BJ (cell line): ENCODE measurements around the gene TAPT1. TPM values are rescaled to one million over a fixed set of nuclear protein-coding genes. Genes with fewer than 3 reads are reported as not detected.

Source experiments
- CTCF ChIA-PET: fragments of 350-600 bp; formaldehyde crosslinking; extraction: SDS; loops from one replicate; lab custom pipeline; 2021; ENCODE audit warnings: antibody characterized with exemption, inconsistent platforms; lab: Yijun Ruan, JAX
- POLR2A ChIA-PET: fragments of 300-600 bp; sonication (Branson Sonifier 250); formaldehyde crosslinking; extraction: SDS; loops from one replicate; lab custom pipeline; 2021; ENCODE audit warnings: antibody characterized with exemption; lab: Charles Lee
- DNase-seq: peaks from one replicate; pipeline ENCODE4 v3.0.0-alpha.2; 2011; ENCODE audit warnings: low read depth
- H3K27me3 ChIP-seq: 2 replicates; pipeline ENCODE4 v1.6.0; 2011; ENCODE audit warnings: low read length; ENCODE audit not compliant: control insufficient read depth, insufficient read depth
- H3K36me3 ChIP-seq: 2 replicates; pipeline ENCODE4 v1.5.1; 2011; ENCODE audit warnings: low read length; ENCODE audit not compliant: control insufficient read depth, insufficient read depth
- H3K4me3 ChIP-seq: 2 replicates; pipeline ENCODE4 v1.5.1; 2011; ENCODE audit warnings: low read depth, mild to moderate bottlenecking, control low read depth, low read length
- polyA plus RNA-seq: library from polyadenylated mRNA; depleted of rRNA; stranded (reverse); fragments of >200 nt; gene quantifications from 2 replicates; pipeline ENCODE4 v1.2.3, GENCODE V29; 2011
- TF ChIP-seq, protein P1 (sequence below): IDR thresholded peaks from 2 replicates; pipeline ENCODE4 v1.5.1; 2011; ENCODE audit warnings: low read depth, mild to moderate bottlenecking, control low read depth, inconsistent platforms, low read length, moderate library complexity; ENCODE audit not compliant: insufficient read depth

The TAPT1 gene
- polyA plus RNA-seq, 1 experiment, result 7.8 TPM

DNA sequence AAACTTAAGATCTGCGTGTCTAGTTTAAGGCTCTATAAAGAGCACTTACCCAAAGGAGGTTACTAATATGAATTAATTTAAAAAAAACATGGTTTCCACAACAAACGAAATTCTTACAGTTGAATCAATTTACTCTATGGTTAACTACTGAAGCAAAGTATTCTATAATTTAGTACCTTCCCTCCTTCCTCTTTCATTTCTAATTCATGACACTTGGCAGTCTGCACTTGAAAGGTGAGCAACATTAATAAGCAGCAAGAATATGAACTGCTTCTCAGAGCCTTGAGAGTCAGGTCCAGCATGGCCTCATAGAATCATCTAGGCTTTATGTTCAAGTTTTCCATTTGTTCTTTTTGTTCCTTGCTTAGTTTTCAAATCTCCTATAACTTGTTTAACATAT is 42.7 kb downstream of the TAPT1 start:
- peaks cover 2% of the 10 kb centered on the region; the same call in 1 of the 2 replicates for H3K36me3 ChIP-seq
- ChIA-PET POLR2A (interaction anchor here (0.5 kb wide), 1 partner anchor 29 kb away, joined by 5 read pairs; no protein-coding TSS in a partner anchor), CTCF (no interaction called here)
- no peak overlapping the region for H3K4me3 ChIP-seq
- H3K27me3 ChIP-seq, result no peaks in the 10 kb centered on the region
- TF ChIP-seq, protein P1, sequence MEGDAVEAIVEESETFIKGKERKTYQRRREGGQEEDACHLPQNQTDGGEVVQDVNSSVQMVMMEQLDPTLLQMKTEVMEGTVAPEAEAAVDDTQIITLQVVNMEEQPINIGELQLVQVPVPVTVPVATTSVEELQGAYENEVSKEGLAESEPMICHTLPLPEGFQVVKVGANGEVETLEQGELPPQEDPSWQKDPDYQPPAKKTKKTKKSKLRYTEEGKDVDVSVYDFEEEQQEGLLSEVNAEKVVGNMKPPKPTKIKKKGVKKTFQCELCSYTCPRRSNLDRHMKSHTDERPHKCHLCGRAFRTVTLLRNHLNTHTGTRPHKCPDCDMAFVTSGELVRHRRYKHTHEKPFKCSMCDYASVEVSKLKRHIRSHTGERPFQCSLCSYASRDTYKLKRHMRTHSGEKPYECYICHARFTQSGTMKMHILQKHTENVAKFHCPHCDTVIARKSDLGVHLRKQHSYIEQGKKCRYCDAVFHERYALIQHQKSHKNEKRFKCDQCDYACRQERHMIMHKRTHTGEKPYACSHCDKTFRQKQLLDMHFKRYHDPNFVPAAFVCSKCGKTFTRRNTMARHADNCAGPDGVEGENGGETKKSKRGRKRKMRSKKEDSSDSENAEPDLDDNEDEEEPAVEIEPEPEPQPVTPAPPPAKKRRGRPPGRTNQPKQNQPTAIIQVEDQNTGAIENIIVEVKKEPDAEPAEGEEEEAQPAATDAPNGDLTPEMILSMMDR, result no peak
- no peak for DNase-seq

GRCh38 chr4:16176621-16177020 is 49.6 kb downstream of the TAPT1 start:
- Histone ChIP-seq H3K36me3 (no peaks in the 10 kb centered on the region; the same call in 1 of the 2 replicates), H3K27me3 (no peaks in the 10 kb centered on the region), H3K4me3 (no peak overlapping the region)
- ChIA-PET POLR2A (no interaction called here), CTCF (interaction anchor here (1.2 to 1.5 kb wide), 3 partner anchors 8 to 22 kb away, joined by 3 to 5 read pairs (median 4); no protein-coding TSS in a partner anchor)
- TF ChIP-seq, protein P1, result no peak
- no peak for DNase-seq

GRCh38 chr4:16171831-16172230 is 54.4 kb downstream of the TAPT1 start:
- TF ChIP-seq, protein P1, result no peak
- Histone ChIP-seq H3K4me3 (no peak overlapping the region), H3K27me3 (no peaks in the 10 kb centered on the region), H3K36me3 (peaks cover 2% of the 10 kb centered on the region)
- POLR2A ChIA-PET, result no interaction called here
- CTCF ChIA-PET, result no interaction called here
- DNase-seq, result no peak

GRCh38 chr4:16169490-16169889 is 56.8 kb downstream of the TAPT1 start:
- no peak for DNase-seq
- TF ChIP-seq, protein P1, result no peak
- Histone ChIP-seq H3K4me3 (no peak overlapping the region), H3K27me3 (no peaks in the 10 kb centered on the region), H3K36me3 (peaks cover 2% of the 10 kb centered on the region)
- ChIA-PET POLR2A (no interaction called here), CTCF (interaction anchor here (1.1 to 1.5 kb wide), 2 partner anchors 8 to 49 kb away, joined by 3 to 4 read pairs; no protein-coding TSS in a partner anchor)

DNA sequence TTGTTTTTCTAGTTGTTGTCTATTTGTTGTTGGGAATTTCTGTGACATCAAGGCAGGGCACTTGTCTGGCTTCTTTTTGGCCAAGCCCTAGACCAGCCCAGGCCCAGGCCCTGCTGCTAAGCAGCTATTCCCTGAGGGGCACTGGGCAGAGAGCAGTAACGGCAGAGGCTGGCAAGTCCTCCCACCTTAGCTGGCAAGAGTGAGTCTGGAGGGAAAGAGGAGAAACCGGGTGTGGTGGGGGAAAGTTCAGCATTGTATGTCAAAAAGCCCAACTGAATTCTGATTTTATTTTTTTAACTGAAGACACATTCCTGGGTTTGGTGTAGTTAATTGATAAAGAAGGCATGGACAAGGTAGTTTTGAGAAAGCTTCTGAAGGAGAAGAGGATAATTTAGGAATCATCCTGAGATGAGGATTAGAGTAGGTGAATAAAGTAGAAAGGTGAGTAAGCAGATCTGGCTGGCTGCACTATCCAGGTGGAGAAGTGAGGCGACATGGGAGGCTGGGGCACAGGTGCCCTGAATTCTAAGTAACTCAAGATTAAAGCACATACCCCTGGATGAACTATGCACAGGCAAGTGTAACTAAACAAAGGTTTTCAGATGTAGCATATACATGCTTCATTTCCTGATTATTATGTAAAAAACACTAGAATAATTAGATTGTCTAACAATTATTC is 57.4 kb downstream of the TAPT1 start:
- ChIA-PET CTCF (interaction anchor here (1.5 kb wide), 1 partner anchor 8 kb away, joined by 4 read pairs; no protein-coding TSS in a partner anchor), POLR2A (no interaction called here)
- Histone ChIP-seq H3K27me3 (no peaks in the 10 kb centered on the region), H3K36me3 (peaks cover 2% of the 10 kb centered on the region), H3K4me3 (no peak overlapping the region)
- no peak for DNase-seq
- TF ChIP-seq, protein P1, result no peak
